GM23338 (cell line): ENCODE results near the gene PADI1.

Source experiments
- CREB1 ChIP-seq: fragments of 250-450 bp; sonication (Bioruptor Pico); IDR thresholded peaks from 2 replicates; pipeline ENCODE4 v1.5.0; 2020; ENCODE audit warnings: low read depth, mild to moderate bottlenecking, moderate library complexity
- EZH2 ChIP-seq: fragments of 200-600 bp; sonication (generic); IDR thresholded peaks from one replicate; pipeline ENCODE4 v1.8.0; 2017; ENCODE audit warnings: antibody characterized with exemption, mild to moderate bottlenecking, low read depth; ENCODE audit not compliant: unreplicated experiment
- EZH2phosphoT487 ChIP-seq: fragments of 200-600 bp; sonication (generic); IDR thresholded peaks from one replicate; pipeline ENCODE4 v1.8.1; 2018; ENCODE audit warnings: antibody characterized with exemption; ENCODE audit not compliant: unreplicated experiment
- JUNB ChIP-seq: IDR thresholded peaks from one replicate; pipeline ENCODE4 v1.6.1; 2016; ENCODE audit warnings: antibody characterized with exemption; ENCODE audit not compliant: unreplicated experiment
- POLR2AphosphoS5 ChIP-seq: IDR thresholded peaks from 2 replicates; pipeline ENCODE4 v1.6.1; 2016; ENCODE audit warnings: antibody characterized with exemption, low read depth
- REST ChIP-seq: IDR thresholded peaks from one replicate; pipeline ENCODE4 v1.6.1; 2018; ENCODE audit warnings: antibody characterized with exemption; ENCODE audit not compliant: unreplicated experiment
- STAT1 ChIP-seq: IDR thresholded peaks from one replicate; pipeline ENCODE4 v1.6.1; 2016; ENCODE audit warnings: antibody characterized with exemption; ENCODE audit not compliant: unreplicated experiment
- ZNF114 ChIP-seq: fragments of 250-450 bp; sonication (Bioruptor Pico); IDR thresholded peaks from 2 replicates; pipeline ENCODE4 v1.5.0; 2020; ENCODE audit warnings: mild to moderate bottlenecking, moderate library complexity
- TF ChIP-seq, protein P1 (sequence below), 2 experiments: fragments of 200-600 bp in 1 of 2; sonication (generic) in 1 of 2; conservative IDR thresholded peaks; 2 replicates each; pipeline versions ENCODE4 v1.5.1 to v1.6.1; 2016 to 2017; ENCODE audit warnings: antibody characterized with exemption in 2 of 2, low read depth in 2 of 2, mild to moderate bottlenecking in 2 of 2, moderate library complexity in 1 of 2
- TF ChIP-seq, protein P2 (sequence below): fragments of 250-450 bp; sonication (Bioruptor Pico); IDR thresholded peaks from 2 replicates; pipeline ENCODE4 v1.5.0; 2020; ENCODE audit warnings: mild to moderate bottlenecking, moderate library complexity
- TF ChIP-seq, protein P3 (sequence below): IDR thresholded peaks from 2 replicates; pipeline ENCODE4 v1.6.1; 2016; ENCODE audit warnings: antibody characterized with exemption

DNA sequence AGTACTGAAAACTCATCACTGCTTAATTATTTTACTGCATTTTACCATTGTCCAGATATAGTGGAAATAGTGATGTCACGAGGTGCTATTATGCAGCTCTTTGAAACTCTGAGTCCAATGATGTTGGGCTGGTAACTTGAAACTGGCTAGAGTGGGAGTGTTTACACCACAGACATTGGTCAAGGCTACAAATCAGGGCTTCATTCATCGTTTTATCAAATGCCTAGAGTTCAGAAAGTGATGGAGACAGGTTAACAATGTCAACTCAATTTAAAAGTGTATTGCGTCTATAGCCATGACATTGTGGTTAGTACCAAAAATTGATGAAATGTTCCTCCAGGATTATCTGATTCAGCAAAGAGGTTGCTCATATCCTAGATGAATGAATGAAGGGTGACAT is 12.7 kb downstream of the PADI1 start:
- TF ChIP-seq EZH2phosphoT487 (no peak), EZH2 (no peak), CREB1 (CRISPR knock-in tag) (no peak), REST (no peak), POLR2AphosphoS5 (no peak), JUNB (no peak), ZNF114 (no peak), STAT1 (no peak)
- TF ChIP-seq, protein P1, sequence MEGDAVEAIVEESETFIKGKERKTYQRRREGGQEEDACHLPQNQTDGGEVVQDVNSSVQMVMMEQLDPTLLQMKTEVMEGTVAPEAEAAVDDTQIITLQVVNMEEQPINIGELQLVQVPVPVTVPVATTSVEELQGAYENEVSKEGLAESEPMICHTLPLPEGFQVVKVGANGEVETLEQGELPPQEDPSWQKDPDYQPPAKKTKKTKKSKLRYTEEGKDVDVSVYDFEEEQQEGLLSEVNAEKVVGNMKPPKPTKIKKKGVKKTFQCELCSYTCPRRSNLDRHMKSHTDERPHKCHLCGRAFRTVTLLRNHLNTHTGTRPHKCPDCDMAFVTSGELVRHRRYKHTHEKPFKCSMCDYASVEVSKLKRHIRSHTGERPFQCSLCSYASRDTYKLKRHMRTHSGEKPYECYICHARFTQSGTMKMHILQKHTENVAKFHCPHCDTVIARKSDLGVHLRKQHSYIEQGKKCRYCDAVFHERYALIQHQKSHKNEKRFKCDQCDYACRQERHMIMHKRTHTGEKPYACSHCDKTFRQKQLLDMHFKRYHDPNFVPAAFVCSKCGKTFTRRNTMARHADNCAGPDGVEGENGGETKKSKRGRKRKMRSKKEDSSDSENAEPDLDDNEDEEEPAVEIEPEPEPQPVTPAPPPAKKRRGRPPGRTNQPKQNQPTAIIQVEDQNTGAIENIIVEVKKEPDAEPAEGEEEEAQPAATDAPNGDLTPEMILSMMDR (conservative IDR thresholded peaks at IDR 0.05; ENCODE audit: low read depth in 2 of 2): no peak
- TF ChIP-seq, protein P2, sequence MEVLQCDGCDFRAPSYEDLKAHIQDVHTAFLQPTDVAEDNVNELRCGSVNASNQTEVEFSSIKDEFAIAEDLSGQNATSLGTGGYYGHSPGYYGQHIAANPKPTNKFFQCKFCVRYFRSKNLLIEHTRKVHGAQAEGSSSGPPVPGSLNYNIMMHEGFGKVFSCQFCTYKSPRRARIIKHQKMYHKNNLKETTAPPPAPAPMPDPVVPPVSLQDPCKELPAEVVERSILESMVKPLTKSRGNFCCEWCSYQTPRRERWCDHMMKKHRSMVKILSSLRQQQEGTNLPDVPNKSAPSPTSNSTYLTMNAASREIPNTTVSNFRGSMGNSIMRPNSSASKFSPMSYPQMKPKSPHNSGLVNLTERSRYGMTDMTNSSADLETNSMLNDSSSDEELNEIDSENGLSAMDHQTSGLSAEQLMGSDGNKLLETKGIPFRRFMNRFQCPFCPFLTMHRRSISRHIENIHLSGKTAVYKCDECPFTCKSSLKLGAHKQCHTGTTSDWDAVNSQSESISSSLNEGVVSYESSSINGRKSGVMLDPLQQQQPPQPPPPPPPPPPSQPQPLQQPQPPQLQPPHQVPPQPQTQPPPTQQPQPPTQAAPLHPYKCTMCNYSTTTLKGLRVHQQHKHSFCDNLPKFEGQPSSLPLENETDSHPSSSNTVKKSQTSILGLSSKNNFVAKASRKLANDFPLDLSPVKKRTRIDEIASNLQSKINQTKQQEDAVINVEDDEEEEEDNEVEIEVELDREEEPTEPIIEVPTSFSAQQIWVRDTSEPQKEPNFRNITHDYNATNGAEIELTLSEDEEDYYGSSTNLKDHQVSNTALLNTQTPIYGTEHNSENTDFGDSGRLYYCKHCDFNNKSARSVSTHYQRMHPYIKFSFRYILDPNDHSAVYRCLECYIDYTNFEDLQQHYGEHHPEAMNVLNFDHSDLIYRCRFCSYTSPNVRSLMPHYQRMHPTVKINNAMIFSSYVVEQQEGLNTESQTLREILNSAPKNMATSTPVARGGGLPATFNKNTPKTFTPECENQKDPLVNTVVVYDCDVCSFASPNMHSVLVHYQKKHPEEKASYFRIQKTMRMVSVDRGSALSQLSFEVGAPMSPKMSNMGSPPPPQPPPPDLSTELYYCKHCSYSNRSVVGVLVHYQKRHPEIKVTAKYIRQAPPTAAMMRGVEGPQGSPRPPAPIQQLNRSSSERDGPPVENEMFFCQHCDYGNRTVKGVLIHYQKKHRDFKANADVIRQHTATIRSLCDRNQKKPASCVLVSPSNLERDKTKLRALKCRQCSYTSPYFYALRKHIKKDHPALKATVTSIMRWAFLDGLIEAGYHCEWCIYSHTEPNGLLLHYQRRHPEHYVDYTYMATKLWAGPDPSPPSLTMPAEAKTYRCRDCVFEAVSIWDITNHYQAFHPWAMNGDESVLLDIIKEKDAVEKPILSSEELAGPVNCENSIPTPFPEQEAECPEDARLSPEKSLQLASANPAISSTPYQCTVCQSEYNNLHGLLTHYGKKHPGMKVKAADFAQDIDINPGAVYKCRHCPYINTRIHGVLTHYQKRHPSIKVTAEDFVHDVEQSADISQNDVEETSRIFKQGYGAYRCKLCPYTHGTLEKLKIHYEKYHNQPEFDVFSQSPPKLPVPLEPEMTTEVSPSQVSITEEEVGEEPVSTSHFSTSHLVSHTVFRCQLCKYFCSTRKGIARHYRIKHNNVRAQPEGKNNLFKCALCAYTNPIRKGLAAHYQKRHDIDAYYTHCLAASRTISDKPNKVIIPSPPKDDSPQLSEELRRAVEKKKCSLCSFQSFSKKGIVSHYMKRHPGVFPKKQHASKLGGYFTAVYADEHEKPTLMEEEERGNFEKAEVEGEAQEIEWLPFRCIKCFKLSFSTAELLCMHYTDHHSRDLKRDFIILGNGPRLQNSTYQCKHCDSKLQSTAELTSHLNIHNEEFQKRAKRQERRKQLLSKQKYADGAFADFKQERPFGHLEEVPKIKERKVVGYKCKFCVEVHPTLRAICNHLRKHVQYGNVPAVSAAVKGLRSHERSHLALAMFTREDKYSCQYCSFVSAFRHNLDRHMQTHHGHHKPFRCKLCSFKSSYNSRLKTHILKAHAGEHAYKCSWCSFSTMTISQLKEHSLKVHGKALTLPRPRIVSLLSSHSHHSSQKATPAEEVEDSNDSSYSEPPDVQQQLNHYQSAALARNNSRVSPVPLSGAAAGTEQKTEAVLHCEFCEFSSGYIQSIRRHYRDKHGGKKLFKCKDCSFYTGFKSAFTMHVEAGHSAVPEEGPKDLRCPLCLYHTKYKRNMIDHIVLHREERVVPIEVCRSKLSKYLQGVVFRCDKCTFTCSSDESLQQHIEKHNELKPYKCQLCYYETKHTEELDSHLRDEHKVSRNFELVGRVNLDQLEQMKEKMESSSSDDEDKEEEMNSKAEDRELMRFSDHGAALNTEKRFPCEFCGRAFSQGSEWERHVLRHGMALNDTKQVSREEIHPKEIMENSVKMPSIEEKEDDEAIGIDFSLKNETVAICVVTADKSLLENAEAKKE (CRISPR knock-in tag): no peak
- TF ChIP-seq, protein P3, sequence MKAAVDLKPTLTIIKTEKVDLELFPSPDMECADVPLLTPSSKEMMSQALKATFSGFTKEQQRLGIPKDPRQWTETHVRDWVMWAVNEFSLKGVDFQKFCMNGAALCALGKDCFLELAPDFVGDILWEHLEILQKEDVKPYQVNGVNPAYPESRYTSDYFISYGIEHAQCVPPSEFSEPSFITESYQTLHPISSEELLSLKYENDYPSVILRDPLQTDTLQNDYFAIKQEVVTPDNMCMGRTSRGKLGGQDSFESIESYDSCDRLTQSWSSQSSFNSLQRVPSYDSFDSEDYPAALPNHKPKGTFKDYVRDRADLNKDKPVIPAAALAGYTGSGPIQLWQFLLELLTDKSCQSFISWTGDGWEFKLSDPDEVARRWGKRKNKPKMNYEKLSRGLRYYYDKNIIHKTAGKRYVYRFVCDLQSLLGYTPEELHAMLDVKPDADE: no peak
